Testis (tissue), 2 donors: ENCODE results near the gene ATP11A.

Experiments
- POLR2A ChIP-seq: fragments of 450-650 bp; IDR thresholded peaks from one replicate; pipeline ENCODE4 v1.6.1; 2017; ENCODE audit warnings: antibody characterized with exemption, mild to moderate bottlenecking, moderate library complexity
- TF ChIP-seq, protein P1 (sequence below), 3 experiments: fragments of 450-650 bp in 2 of 3; fragments of 200-600 bp in 1 of 3; sonication (generic) in 1 of 3; IDR thresholded peaks; one replicate each; pipeline ENCODE4 v1.5.1; 2016 to 2019; ENCODE audit warnings: antibody characterized with exemption in 3 of 3, mild to moderate bottlenecking in 2 of 3, moderate library complexity in 1 of 3

DNA sequence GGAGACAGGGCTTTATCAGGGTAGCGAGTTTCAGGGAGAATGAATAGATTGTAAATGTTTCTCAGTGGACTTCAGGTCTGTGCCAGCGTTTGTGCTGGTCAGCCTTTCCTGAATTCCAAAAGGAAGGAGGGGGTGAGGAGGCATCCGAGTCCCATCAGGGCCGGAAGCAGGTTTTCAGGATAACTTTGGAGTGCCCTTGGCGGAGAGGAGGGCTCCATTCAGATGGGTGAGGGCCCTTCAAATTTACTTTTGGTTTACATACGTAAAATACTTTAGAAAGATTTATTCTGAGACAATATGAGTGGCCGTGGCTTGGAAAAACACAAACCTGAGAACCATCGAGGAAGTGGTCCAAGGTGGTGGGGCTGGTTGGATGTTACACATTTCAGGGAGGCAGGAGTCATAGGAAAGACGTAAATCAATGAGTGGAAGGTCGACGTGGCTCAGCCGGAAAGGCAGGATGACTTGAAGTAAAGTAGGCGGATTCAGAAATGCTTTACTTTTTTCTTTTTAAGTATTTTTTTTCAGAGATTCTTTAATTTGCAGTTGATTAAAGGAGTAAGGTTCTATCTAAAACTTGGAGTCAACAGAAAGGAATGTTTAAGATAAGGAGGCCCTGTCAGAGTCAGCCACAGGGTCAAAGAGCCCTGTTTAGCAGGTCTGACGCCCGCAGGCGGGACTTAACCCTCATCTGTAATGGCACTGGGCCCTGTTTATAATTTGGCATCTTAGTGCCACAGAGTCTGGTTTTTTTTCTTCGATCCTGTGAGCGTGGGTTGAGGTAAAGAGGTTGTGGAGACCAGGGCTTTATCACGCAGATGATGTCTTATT, 32.8 kb downstream of the ATP11A start:
- TF ChIP-seq, protein P1, sequence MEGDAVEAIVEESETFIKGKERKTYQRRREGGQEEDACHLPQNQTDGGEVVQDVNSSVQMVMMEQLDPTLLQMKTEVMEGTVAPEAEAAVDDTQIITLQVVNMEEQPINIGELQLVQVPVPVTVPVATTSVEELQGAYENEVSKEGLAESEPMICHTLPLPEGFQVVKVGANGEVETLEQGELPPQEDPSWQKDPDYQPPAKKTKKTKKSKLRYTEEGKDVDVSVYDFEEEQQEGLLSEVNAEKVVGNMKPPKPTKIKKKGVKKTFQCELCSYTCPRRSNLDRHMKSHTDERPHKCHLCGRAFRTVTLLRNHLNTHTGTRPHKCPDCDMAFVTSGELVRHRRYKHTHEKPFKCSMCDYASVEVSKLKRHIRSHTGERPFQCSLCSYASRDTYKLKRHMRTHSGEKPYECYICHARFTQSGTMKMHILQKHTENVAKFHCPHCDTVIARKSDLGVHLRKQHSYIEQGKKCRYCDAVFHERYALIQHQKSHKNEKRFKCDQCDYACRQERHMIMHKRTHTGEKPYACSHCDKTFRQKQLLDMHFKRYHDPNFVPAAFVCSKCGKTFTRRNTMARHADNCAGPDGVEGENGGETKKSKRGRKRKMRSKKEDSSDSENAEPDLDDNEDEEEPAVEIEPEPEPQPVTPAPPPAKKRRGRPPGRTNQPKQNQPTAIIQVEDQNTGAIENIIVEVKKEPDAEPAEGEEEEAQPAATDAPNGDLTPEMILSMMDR (IDR thresholded peaks at IDR 0.05) = no peak
- TF ChIP-seq POLR2A = no peak
